Keratinocyte (primary cell): ENCODE results near the gene GNG13. TPM values are rescaled to one million over a fixed set of nuclear protein-coding genes. Genes with fewer than 3 reads are reported as not detected.

Experiments used
- DNase-seq: peaks from one replicate; pipeline ENCODE4 v3.0.0-alpha.2; 2011; ENCODE audit warnings: low read depth, missing footprints, low spot score
- FAIRE-seq: peaks from 2 replicates; lab custom pipeline; 2011; peaks lifted over from hg19 to GRCh38; lab: Jason Lieb, UNC
- H2AFZ ChIP-seq: 2 replicates; pipeline ENCODE4 v1.6.0; 2012; ENCODE audit warnings: low read length, control low read depth, inconsistent platforms; ENCODE audit not compliant: control insufficient read depth
- H3K27ac ChIP-seq: 2 replicates; pipeline ENCODE4 v1.5.1; 2011; ENCODE audit warnings: low read length; ENCODE audit not compliant: control insufficient read depth, insufficient read depth
- H3K27me3 ChIP-seq: 3 replicates; pipeline ENCODE4 v1.6.0; 2011; ENCODE audit warnings: low read length; ENCODE audit not compliant: control insufficient read depth, insufficient read depth; ENCODE audit errors: extremely low read depth
- H3K36me3 ChIP-seq, 2 experiments: 2 replicates in 1 of 2; 3 replicates in 1 of 2; pipeline ENCODE4 v1.5.1; 2011; ENCODE audit warnings: low read length in 2 of 2, mild to moderate bottlenecking in 1 of 2; ENCODE audit not compliant: control insufficient read depth in 2 of 2, insufficient read depth in 2 of 2; ENCODE audit errors: extremely low read depth in 1 of 2
- H3K4me1 ChIP-seq: 3 replicates; pipeline ENCODE4 v1.5.1; 2011; ENCODE audit warnings: low read length; ENCODE audit not compliant: control insufficient read depth, insufficient read depth; ENCODE audit errors: extremely low read depth
- H3K4me2 ChIP-seq: 3 replicates; pipeline ENCODE4 v1.6.0; 2011; ENCODE audit warnings: low read depth, low read length; ENCODE audit not compliant: control insufficient read depth, insufficient read depth; ENCODE audit errors: extremely low read depth
- H3K4me3 ChIP-seq, 3 experiments: fragments of 200-600 bp in 1 of 3; sonication (generic) in 1 of 3; 2 replicates in 2 of 3; 3 replicates in 1 of 3; pipeline ENCODE4 v1.5.1; 2011 to 2016; ENCODE audit warnings: low read length in 3 of 3, mild to moderate bottlenecking in 3 of 3, control low read depth in 2 of 3, inconsistent platforms in 1 of 3, low read depth in 1 of 3, mixed read lengths in 1 of 3, mixed run types in 1 of 3, moderate library complexity in 1 of 3; ENCODE audit not compliant: control insufficient read depth in 2 of 3, insufficient read depth in 2 of 3; ENCODE audit errors: extremely low read depth in 1 of 3
- H3K79me2 ChIP-seq: 2 replicates; pipeline ENCODE4 v1.6.0; 2012; ENCODE audit warnings: low read length; ENCODE audit not compliant: control insufficient read depth, insufficient read depth
- H3K9ac ChIP-seq: 3 replicates; pipeline ENCODE4 v1.6.0; 2011; ENCODE audit warnings: low read length; ENCODE audit not compliant: control insufficient read depth, insufficient read depth; ENCODE audit errors: extremely low read depth
- H3K9me1 ChIP-seq: 3 replicates; pipeline ENCODE4 v1.6.0; 2011; ENCODE audit warnings: low read length; ENCODE audit not compliant: control insufficient read depth, insufficient read depth; ENCODE audit errors: extremely low read depth
- H3K9me3 ChIP-seq: 2 replicates; pipeline ENCODE4 v1.5.1; 2012; ENCODE audit warnings: low read depth, low read length; ENCODE audit not compliant: control insufficient read depth
- H4K20me1 ChIP-seq: 3 replicates; pipeline ENCODE4 v1.6.0; 2011; ENCODE audit warnings: low read length; ENCODE audit not compliant: control insufficient read depth, insufficient read depth; ENCODE audit errors: extremely low read depth
- CTCF ChIP-seq, 3 experiments: IDR thresholded peaks in 1 of 3; conservative IDR thresholded peaks in 1 of 3; optimal IDR thresholded peaks in 1 of 3; 2 replicates in 2 of 3; 3 replicates in 1 of 3; pipeline versions ENCODE3 to v1.5.1; 2011; ENCODE audit warnings: low read length in 3 of 3, mild to moderate bottlenecking in 3 of 3, moderate library complexity in 2 of 3, control low read depth in 1 of 3, inconsistent platforms in 1 of 3; ENCODE audit not compliant: insufficient read depth in 2 of 3; ENCODE audit errors: extremely low read depth in 1 of 3
- EZH2 ChIP-seq: IDR thresholded peaks from one replicate; pipeline ENCODE4 v1.6.1; 2012; ENCODE audit warnings: inconsistent platforms, mild to moderate bottlenecking, low read length, moderate library complexity
- dilution Hi-C: fragments of 300-500 bp; cut with MboI; formaldehyde crosslinking; loops from one replicate; pipeline ENCODE4 v1.7.0; 2020; ENCODE audit warnings: low sequenced_read_pairs; ENCODE audit not compliant: extremely low pct_ligation_motif_present
- polyA plus RNA-seq, 5 experiments: library from polyadenylated mRNA; depleted of rRNA in 3 of 5; stranded (reverse) in 3 of 5; stranded (forward) in 1 of 5; unstranded in 1 of 5; fragments of >200 nt; gene quantifications; 1 replicate in 1 of 5; 2 replicates in 3 of 5; 3 replicates in 1 of 5; pipeline versions ENCODE4 v1.2.1 to v1.2.3, GENCODE V29; 2011 to 2012; ENCODE audit warnings: missing spikeins in 2 of 5, low read depth in 1 of 5, low replicate concordance in 1 of 5

Gene GNG13
- polyA plus RNA-seq, 1 donor (not counting 4 experiments of a cell fraction or from before 2014, with no cell fraction given), result not detected

GRCh38 chr16:830871-831570 is 30.5 kb upstream of the GNG13 start:
- Histone ChIP-seq H3K36me3 (no peaks in the 10 kb centered on the region), H2AFZ (no peak overlapping the region), H4K20me1 (no peaks in the 10 kb centered on the region), H3K27me3 (peaks cover 1% of the 10 kb centered on the region), H3K9me1 (no peaks in the 10 kb centered on the region), H3K4me3 (no peak overlapping the region), H3K9ac (no peak overlapping the region), H3K4me1 (no peaks in the 10 kb centered on the region), H3K27ac (no peak overlapping the region), H3K79me2 (no peaks in the 10 kb centered on the region), H3K9me3 (no peaks in the 10 kb centered on the region), H3K4me2 (no peak overlapping the region)
- dilution Hi-C loops, result no loop called here
- FAIRE-seq (no peak), DNase-seq (no peak)
- TF ChIP-seq CTCF (optimal IDR thresholded peaks at IDR 0.05 in 1 of 3, IDR thresholded peaks at IDR 0.05 in 1 of 3, conservative IDR thresholded peaks at IDR 0.05 in 1 of 3; ENCODE audit: extremely low read depth in 1 of 3, insufficient read depth in 2 of 3, low read length in 3 of 3) (no peak), EZH2 (no peak)

GRCh38 chr16:830107-830870 is 29.8 kb upstream of the GNG13 start:
- DNase-seq (no peak), FAIRE-seq (no peak)
- Histone ChIP-seq H3K4me3 (no peak overlapping the region), H3K36me3 (no peaks in the 10 kb centered on the region), H3K9ac (no peak overlapping the region), H2AFZ (no peak overlapping the region), H3K9me3 (no peaks in the 10 kb centered on the region), H3K4me2 (no peak overlapping the region), H3K27me3 (peaks cover 8% of the 10 kb centered on the region), H3K9me1 (no peaks in the 10 kb centered on the region), H3K27ac (no peak overlapping the region), H3K79me2 (no peaks in the 10 kb centered on the region), H4K20me1 (no peaks in the 10 kb centered on the region), H3K4me1 (no peaks in the 10 kb centered on the region)
- dilution Hi-C loops, result no loop called here
- no peak for TF ChIP-seq CTCF (optimal IDR thresholded peaks at IDR 0.05 in 1 of 3, IDR thresholded peaks at IDR 0.05 in 1 of 3, conservative IDR thresholded peaks at IDR 0.05 in 1 of 3; ENCODE audit: extremely low read depth in 1 of 3, insufficient read depth in 2 of 3, low read length in 3 of 3)
- no peak for TF ChIP-seq EZH2
